ENCODE data around the gene SINHCAF.
A peak's percentile ranks its signal among the peaks of the same experiment; 100 is the strongest.

Gene SINHCAF

DNA sequence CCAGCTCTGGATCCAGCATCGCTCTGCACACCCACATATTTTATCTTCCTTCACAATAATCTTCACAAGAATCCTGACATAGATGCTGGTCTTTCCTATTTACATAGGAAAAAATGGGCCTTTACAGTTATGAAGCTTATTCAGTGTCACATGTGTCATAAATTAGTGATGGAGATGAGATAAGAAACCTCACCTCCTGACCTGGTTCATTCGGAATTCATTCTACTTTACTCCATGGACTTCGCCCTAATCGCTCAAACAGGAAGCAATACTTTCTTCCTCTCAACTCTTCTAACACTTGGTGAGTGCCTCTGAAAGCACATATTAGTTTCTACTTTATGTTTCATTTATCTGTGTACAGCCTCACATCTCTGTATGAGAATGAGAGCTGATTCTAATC lies 12.0 kb upstream of the SINHCAF start:
- no peak overlapping the region for H3K4me3 ChIP-seq (ENCODE audit: low read depth, low read length)

DNA sequence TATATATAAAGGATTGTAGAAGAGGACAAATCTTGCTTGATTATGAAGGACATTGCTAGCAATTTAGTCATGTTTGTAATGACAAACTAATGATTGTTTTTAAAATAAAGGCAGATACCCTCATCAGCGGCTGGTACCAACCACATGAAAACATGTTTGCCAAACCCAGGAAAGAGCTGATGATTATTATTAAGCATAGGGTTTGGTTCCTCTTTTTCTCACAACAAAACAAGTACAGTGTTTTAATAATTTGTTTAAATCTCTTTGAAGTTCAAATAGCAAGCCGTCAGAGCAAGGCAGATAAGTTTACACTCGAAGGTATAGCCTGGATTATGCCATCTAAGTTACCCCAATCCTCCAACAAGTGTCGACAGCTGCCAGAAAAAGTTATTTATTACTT lies 5.3 kb upstream of the SINHCAF start:
- no peak overlapping the region for H3K4me3 ChIP-seq (ENCODE audit: low read depth, low read length)

DNA sequence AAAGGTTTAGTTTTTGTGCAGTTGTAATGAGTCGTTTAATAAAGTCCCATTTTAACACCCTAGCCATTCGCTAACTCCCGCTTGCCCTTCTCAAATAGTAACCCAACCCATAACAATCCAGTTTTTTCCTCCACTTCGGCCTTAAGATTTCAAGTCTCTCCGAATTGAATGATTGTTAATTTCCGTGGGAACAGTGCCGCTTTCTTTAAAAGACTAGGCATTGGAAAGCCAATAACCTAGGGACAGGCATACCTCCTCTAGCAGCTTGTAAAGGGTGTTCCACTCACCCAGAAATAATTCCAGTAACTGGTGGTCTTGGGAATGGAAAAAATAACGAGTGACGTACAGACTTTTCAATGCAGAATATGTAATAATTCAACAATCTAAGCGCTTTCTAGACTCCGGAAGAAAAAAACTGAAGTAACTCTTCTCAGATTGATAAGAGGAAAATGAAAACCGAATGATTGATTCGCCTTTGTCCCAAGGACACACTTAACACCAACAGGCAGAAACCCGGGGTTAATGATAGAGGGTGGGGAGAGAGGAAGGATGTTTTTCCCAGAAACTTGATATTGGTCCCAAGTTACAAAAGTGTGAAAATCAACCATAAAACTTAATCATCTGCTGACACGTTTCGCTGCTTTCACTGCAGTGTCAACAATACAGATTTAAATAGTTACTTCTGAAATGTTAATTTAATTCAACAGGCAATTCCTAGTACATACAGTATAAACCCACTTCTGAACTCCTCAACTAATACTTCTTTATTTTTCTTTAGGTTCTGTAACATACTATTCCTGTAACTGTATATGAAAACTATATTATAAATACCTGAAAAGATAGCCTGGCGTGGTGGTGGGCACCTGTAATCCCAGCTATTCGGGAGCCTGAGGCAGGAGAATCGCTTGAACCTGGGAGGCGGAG lies 1.0 kb upstream of the SINHCAF start:
- peak overlapping the region; percentile 52 for H3K4me3 ChIP-seq (ENCODE audit: low read depth, low read length)

DNA sequence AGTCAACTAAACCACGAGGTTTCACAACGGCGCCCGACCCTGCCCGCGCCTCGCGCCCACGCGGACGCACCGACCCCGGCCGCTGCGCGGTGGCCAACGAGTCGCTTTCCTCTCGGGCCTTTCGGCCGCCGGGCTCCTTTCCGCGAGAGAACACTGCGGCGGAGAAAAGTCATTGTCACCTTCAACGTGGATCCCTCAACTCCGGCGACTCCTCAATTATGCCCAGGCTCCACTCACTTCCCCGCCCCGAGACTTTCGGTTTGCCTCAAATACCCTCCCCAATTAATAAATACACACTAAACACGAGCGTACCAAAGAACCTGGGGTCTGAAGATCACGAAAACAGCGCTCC lies 450 bp downstream of the SINHCAF start:
- H3K4me3 ChIP-seq (ENCODE audit: low read depth, low read length) = peak overlapping the region; percentile 99

- H3K4me3 ChIP-seq (ENCODE audit: low read depth, low read length) = peak overlapping the region; percentile 99
These were observed 966 bp downstream of the SINHCAF start for GRCh38 chr12:31324845-31325523.

GRCh38 chr12:31324116-31324844 lies 1.7 kb downstream of the SINHCAF start:
- H3K4me3 ChIP-seq (ENCODE audit: low read depth, low read length) = peak overlapping the region; percentile 99

DNA sequence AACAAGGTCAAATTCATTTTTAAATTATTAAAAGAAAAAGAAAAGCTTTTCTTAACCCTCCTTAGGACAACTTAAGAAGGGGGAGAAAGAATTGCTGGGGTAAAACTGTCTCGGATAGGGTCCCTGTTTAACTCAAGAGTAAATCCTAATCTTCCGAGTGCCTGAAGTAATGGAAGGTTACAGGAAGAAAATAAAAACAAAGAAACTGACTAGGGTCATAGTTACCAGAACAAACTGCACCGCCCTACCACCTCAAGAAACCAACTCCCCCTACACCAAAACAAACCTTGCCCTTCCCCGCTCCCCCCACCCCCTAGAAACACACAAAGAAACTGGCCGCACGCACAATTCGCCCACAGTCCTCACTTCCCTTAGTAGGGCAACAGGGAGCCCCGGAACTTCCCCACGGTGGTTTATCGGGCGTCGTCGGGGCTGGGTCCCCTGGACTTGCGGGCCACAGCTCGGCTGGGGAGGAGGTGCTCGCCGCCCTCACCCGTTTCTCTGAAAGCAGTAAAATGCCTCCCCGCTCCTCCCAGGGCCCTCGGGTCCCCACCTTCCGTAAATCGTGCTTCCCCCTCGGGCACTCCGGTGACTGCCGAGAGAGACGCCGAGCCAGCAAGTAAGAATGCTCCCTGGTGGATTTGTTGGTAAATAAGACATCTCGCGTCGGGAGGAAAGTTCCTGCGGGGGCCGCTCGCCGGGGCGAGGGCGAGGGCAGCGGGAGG lies 2.4 kb downstream of the SINHCAF start:
- H3K4me3 ChIP-seq (ENCODE audit: low read depth, low read length) = peak overlapping the region; percentile 99

GRCh38 chr12:31322801-31323207 lies 3.1 kb downstream of the SINHCAF start:
- peak overlapping the region; percentile 99 for H3K4me3 ChIP-seq (ENCODE audit: low read depth, low read length)

GRCh38 chr12:31321897-31322228 lies 4.1 kb downstream of the SINHCAF start:
- H3K4me3 ChIP-seq (ENCODE audit: low read depth, low read length) = peak overlapping the region; percentile 22

GRCh38 chr12:31321186-31321896 lies 4.6 kb downstream of the SINHCAF start:
- H3K4me3 ChIP-seq (ENCODE audit: low read depth, low read length) = peak overlapping the region; percentile 6

DNA sequence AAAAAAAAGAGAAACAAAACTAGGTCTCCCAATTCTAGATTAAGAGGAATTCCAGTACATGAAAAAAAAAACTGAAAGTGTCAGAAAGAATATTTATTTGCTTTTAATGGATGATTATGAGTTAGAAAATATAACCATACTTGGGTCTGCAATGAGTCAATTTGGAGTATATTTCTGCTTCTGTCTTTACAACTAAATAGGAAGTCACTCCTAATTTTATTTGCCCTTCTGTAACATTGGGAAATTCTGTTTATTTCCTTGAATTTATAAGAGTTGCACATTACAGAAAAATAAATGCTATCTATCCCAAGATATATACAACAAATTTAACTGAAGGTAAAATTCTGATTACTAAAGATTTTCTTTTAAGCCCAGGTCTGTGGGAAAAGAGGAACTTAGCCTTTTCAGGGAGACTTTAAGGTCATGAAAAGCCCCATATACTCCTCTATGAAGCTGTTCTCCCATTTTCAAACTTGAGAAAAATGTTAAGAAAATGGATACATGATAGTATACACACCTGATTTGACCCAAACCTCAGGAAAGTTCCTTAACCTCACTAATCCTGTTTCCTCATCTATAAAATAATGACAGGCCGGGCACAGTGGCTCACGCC lies 7.2 kb downstream of the SINHCAF start:
- no peak overlapping the region for H3K4me3 ChIP-seq (ENCODE audit: low read depth, low read length)

GRCh38 chr12:31317471-31318395 lies 8.2 kb downstream of the SINHCAF start:
- H3K4me3 ChIP-seq (ENCODE audit: low read depth, low read length) = no peak overlapping the region

DNA sequence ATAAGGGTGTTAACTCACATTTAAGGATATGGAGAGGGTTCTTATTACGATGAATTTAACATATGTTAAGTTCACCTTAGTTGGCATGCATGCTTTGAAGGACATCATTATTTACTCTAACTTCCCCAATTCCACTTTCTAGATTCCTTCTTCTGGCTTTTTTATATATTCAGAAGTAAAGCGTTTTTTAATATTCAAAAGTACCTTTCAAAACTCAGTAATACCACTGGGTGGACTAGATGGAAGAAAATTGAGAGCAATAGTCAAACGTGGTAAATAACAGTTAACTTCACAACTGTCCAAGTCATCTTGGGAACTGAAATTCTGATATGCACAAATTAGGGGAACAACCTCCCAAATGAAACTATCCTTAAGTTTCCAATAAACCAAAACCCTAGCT lies 9.1 kb downstream of the SINHCAF start:
- no peak overlapping the region for H3K4me3 ChIP-seq (ENCODE audit: low read depth, low read length)

DNA sequence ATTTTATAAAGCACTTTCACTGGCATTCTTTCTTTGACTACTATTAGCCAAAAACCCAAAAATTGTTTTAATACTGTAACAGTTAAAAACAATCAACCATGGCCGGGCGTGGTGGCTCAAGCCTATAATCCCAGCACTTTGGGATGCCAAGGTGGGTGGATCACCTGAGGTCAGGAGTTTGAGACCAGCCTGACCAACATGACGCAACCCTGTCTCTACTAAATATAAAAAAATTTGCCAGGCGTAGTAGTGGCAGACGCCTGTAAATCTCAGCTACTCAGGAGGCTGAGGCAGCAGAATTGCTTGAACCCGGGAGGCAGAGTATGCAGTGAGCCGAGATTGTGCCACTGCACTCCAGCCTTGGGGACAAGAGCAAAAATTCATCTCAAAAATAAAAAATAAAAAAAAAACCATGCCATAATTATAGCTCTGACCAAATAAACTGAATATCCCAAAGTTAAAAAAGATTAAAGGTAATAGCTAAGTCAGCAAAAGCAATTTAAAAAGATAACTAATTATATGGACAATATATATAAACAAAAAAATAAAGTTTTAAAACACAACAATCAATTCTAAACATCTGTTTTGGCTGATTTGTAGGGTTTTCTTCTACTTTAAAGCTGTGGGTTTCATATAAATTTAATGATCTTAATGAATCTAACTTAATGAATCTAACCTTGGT lies 10.0 kb downstream of the SINHCAF start:
- H3K4me3 ChIP-seq (ENCODE audit: low read depth, low read length) = no peak overlapping the region

DNA sequence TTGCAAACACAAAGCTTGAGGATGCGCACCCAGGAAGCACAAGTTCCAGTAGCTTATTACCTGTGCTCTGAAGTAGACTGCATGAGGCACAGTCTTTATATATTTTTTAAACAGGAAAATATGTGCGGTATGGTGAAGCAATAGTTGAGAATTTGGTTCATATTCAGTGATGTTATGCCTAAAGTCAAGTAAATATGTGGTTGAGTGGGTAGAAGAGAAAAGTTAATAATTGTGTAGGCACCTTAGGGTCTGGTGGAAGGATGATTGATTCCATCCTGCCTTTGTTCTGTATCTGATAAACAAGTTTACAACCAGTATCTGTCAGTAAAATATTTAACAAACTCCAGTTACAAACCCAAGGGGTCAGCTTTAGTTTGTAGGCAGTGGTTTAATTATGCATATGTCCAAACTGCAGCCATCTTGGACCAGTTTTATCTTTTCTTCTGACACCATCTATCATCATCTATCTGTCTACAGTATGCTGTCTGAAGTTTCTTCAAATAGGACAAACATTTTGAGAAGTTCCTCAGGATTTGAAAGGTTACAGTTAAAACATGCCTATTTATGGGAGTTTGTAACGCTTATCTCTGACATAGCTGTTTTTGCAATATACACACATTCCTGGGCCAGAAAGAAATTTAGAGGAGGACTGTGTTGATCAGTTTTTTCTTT lies 10.8 kb downstream of the SINHCAF start:
- H3K4me3 ChIP-seq (ENCODE audit: low read depth, low read length) = no peak overlapping the region

GRCh38 chr12:31312431-31312830 lies 13.5 kb downstream of the SINHCAF start:
- no peak overlapping the region for H3K4me3 ChIP-seq (ENCODE audit: low read depth, low read length)

- H3K4me3 ChIP-seq (ENCODE audit: low read depth, low read length) = no peak overlapping the region
These were observed 14.2 kb downstream of the SINHCAF start for GRCh38 chr12:31311634-31312258.

All from iPS-11a (cell line).